Gastrocnemius medialis (tissue), 4 donors: ENCODE results near the gene ASB5.

Experiments used
- CTCF ChIP-seq, 5 experiments: fragments of 450-650 bp in 3 of 5; fragments of 200-600 bp in 2 of 5; sonication (generic) in 2 of 5; IDR thresholded peaks in 4 of 5; conservative IDR thresholded peaks in 1 of 5; 1 replicate in 4 of 5; 2 replicates in 1 of 5; pipeline ENCODE4 v1.5.1; 2016 to 2019; ENCODE audit warnings: antibody characterized with exemption in 5 of 5, mild to moderate bottlenecking in 3 of 5, moderate library complexity in 3 of 5
- POLR2A ChIP-seq, 2 donors: fragments of 450-650 bp; IDR thresholded peaks; one replicate each; pipeline ENCODE4 v1.6.1; 2017; ENCODE audit warnings: antibody characterized with exemption in 2 of 2, mild to moderate bottlenecking in 2 of 2, moderate library complexity in 2 of 2

GRCh38 chr4:176193126-176193525 is 75.9 kb downstream of the ASB5 start:
- TF ChIP-seq CTCF (IDR thresholded peaks at IDR 0.05 in 4 of 5, conservative IDR thresholded peaks at IDR 0.05 in 1 of 5) (no peak), POLR2A (IDR thresholded peaks at IDR 0.05) (no peak)
